NK-92 (cell line): ENCODE measurements around the gene TSPAN10.
"Not testable (repeated sequence)": the region's sequence is repeated elsewhere in the genome, so short reads cannot be mapped to it uniquely, and the experiment has no call there.

Experiments used
- DNase-seq: peaks from one replicate; lab custom pipeline; 2025; ENCODE audit not compliant: unreplicated experiment; lab: John Stamatoyannopoulos, UW

Gene TSPAN10

GRCh38 chr17:81636505-81637288, at the start of gene TSPAN10, which contains the start of gene NPLOC4:
TSS of gene TSPAN10 (plus strand) at chr17:81637196. CDS start at chr17:81642413, 5,217 bp downstream.
TSS of gene NPLOC4 (minus strand) at chr17:81637112. CDS start at chr17:81636930, 182 bp downstream.
- no peak for DNase-seq

GRCh38 chr17:81589612-81590011, 47.4 kb upstream of the TSPAN10 start:
- no peak for DNase-seq

- no peak for DNase-seq
Measured at GRCh38 chr17:81590121-81590520, 46.9 kb upstream of the TSPAN10 start.

- DNase-seq, result no peak
Measured at GRCh38 chr17:81591971-81592370, 45.0 kb upstream of the TSPAN10 start.

GRCh38 chr17:81593105-81593871, 43.7 kb upstream of the TSPAN10 start:
- no peak for DNase-seq

- no peak for DNase-seq
Measured at GRCh38 chr17:81599719-81600486, 37.1 kb upstream of the TSPAN10 start.

GRCh38 chr17:81601525-81602120, 35.4 kb upstream of the TSPAN10 start:
- no peak for DNase-seq

- no peak for DNase-seq
Measured at GRCh38 chr17:81603846-81604610, 33.0 kb upstream of the TSPAN10 start.

GRCh38 chr17:81607431-81607830, 29.6 kb upstream of the TSPAN10 start:
- DNase-seq, result no peak

- no peak for DNase-seq
Measured at GRCh38 chr17:81608082-81608481, 28.9 kb upstream of the TSPAN10 start.

GRCh38 chr17:81608605-81609004, 28.4 kb upstream of the TSPAN10 start:
- DNase-seq, result no peak

GRCh38 chr17:81609541-81610311, 27.3 kb upstream of the TSPAN10 start:
- DNase-seq, result no peak

GRCh38 chr17:81612172-81612970, 24.6 kb upstream of the TSPAN10 start:
- DNase-seq, result no peak

- DNase-seq, result no peak
Measured at GRCh38 chr17:81615401-81615930, 21.5 kb upstream of the TSPAN10 start.

- DNase-seq, result no peak
Measured at GRCh38 chr17:81616877-81617276, 20.1 kb upstream of the TSPAN10 start.

GRCh38 chr17:81618307-81618706, 18.7 kb upstream of the TSPAN10 start:
- not testable (repeated sequence) for DNase-seq

- no peak for DNase-seq
Measured at GRCh38 chr17:81621494-81622130, 15.4 kb upstream of the TSPAN10 start.

- no peak for DNase-seq
Measured at GRCh38 chr17:81630274-81630673, 6.7 kb upstream of the TSPAN10 start.
